ENCODE results near the gene ODF4. TPM values are rescaled to one million over a fixed set of nuclear protein-coding genes. Genes with fewer than 3 reads are reported as not detected.
"Not testable (repeated sequence)": the region's sequence is repeated elsewhere in the genome, so short reads cannot be mapped to it uniquely, and the experiment has no call there.

The ODF4 gene
- total RNA-seq, 1 experiment from 2014 or later = not detected

GRCh38 chr17:8377422-8377821, 37.8 kb downstream of the ODF4 start:
- Histone ChIP-seq H3K4me2 (ENCODE audit: low read length) (peak overlapping the region; percentile 94; the same call in 1 of the 2 replicates), H3K9me2 (replicated peaks; ENCODE audit: low read length) (no peaks in the 10 kb centered on the region), H4K20me1 (ENCODE audit: low read length) (peaks cover 22% of the 10 kb centered on the region), H3K4me1 (ENCODE audit: insufficient read depth, low read length) (peaks cover 28% of the 10 kb centered on the region), H3K9me3 (ENCODE audit: low read length) (no peaks in the 10 kb centered on the region), H3K4me3 (ENCODE audit: low read length) (no peak overlapping the region), H3K36me3 (ENCODE audit: low read depth, low read length) (peaks cover 41% of the 10 kb centered on the region), H3K9ac (ENCODE audit: low read length) (no peak overlapping the region), H3K27ac (ENCODE audit: low read length) (no peak overlapping the region), H2AFZ (ENCODE audit: low read length) (no peak overlapping the region), H3K79me2 (ENCODE audit: low read length) (peaks cover 41% of the 10 kb centered on the region), H3K27me3 (ENCODE audit: low read length) (no peaks in the 10 kb centered on the region), H3F3A (ENCODE audit: low read length, unreplicated experiment) (peaks cover 6% of the 10 kb centered on the region)
- no TSS peak for BruUV-seq (replicated peaks)
- intact Hi-C loops (cut with micrococcal nuclease) = no loop called here
- ATAC-seq (no peak), DNase-seq (no peak)
- TF ChIP-seq EZH2phosphoT487 (IDR thresholded peaks at IDR 0.05; ENCODE audit: borderline replicate concordance, low read length) (no peak), CTCF (conservative IDR thresholded peaks at IDR 0.05; ENCODE audit: low read depth, low read length) (no peak), EZH2 (IDR thresholded peaks at IDR 0.05; ENCODE audit: low read length, unreplicated experiment) (no peak)
- ChIA-PET CTCF (no interaction called here), POLR2A (ENCODE audit: unreplicated experiment) (interaction anchor here (0.5 kb wide), 1 partner anchor 130 kb away, joined by 3 read pairs; the partner anchor contains the start of gene CTC1)

- H2AFZ ChIP-seq (ENCODE audit: low read length); POLR2A ChIA-PET (ENCODE audit: unreplicated experiment); H3K27ac ChIP-seq (ENCODE audit: low read length); H3K9me3 ChIP-seq (ENCODE audit: low read length); BruUV-seq (replicated peaks); H3K4me2 ChIP-seq (ENCODE audit: low read length); intact Hi-C loops (cut with micrococcal nuclease); DNase-seq; H3K9me2 ChIP-seq (replicated peaks; ENCODE audit: low read length); H3K27me3 ChIP-seq (ENCODE audit: low read length); H3F3A ChIP-seq (ENCODE audit: low read length, unreplicated experiment); ATAC-seq; H3K9ac ChIP-seq (ENCODE audit: low read length); CTCF ChIA-PET; H3K4me3 ChIP-seq (ENCODE audit: low read length): not testable (repeated sequence)
- Histone ChIP-seq H3K79me2 (ENCODE audit: low read length) (peaks cover 47% of the 10 kb centered on the region), H3K4me1 (ENCODE audit: insufficient read depth, low read length) (peaks cover 28% of the 10 kb centered on the region), H4K20me1 (ENCODE audit: low read length) (peaks cover 23% of the 10 kb centered on the region), H3K36me3 (ENCODE audit: low read depth, low read length) (peaks cover 42% of the 10 kb centered on the region)
Measured at GRCh38 chr17:8378117-8378516, 38.5 kb downstream of the ODF4 start.

- Histone ChIP-seq H3K4me3 (ENCODE audit: low read length) (peak overlapping the region; percentile 96; the same call in 1 of the 2 replicates), H3K27me3 (ENCODE audit: low read length) (no peaks in the 10 kb centered on the region), H3K36me3 (ENCODE audit: low read depth, low read length) (peaks cover 42% of the 10 kb centered on the region), H3K27ac (ENCODE audit: low read length) (no peak overlapping the region), H3K4me2 (ENCODE audit: low read length) (peak overlapping the region; percentile 99), H3K9me2 (replicated peaks; ENCODE audit: low read length) (no peaks in the 10 kb centered on the region), H3K4me1 (ENCODE audit: insufficient read depth, low read length) (peaks cover 36% of the 10 kb centered on the region), H3K9me3 (ENCODE audit: low read length) (no peaks in the 10 kb centered on the region), H4K20me1 (ENCODE audit: low read length) (peaks cover 23% of the 10 kb centered on the region), H3K9ac (ENCODE audit: low read length) (no peak overlapping the region), H2AFZ (ENCODE audit: low read length) (no peak overlapping the region), H3K79me2 (ENCODE audit: low read length) (peaks cover 54% of the 10 kb centered on the region), H3F3A (ENCODE audit: low read length, unreplicated experiment) (peaks cover 6% of the 10 kb centered on the region)
- BruUV-seq (replicated peaks) = no TSS peak
- no peak for TF ChIP-seq EZH2 (IDR thresholded peaks at IDR 0.05; ENCODE audit: low read length, unreplicated experiment)
- TF ChIP-seq CTCF (conservative IDR thresholded peaks at IDR 0.05; ENCODE audit: low read depth, low read length) = no peak
- TF ChIP-seq EZH2phosphoT487 (IDR thresholded peaks at IDR 0.05; ENCODE audit: borderline replicate concordance, low read length) = no peak
- intact Hi-C loops (cut with micrococcal nuclease) = no loop called here
- ChIA-PET CTCF (no interaction called here), POLR2A (ENCODE audit: unreplicated experiment) (interaction anchor here (0.7 kb wide), 1 partner anchor 40 kb away, joined by 3 read pairs; no protein-coding TSS in a partner anchor)
- DNase-seq = no peak
- ATAC-seq = no peak
Measured at GRCh38 chr17:8380049-8380448, 40.4 kb downstream of the ODF4 start.
